GM18873 (cell line): ENCODE measurements around the gene CDC34.

Experiments
- ATAC-seq: cut with Tn5 transposase; IDR thresholded peaks from one replicate; pipeline ENCODE4 v1.9.1; 2021; ENCODE audit warnings: mild to moderate bottlenecking, moderate library complexity, moderate number of reproducible peaks; ENCODE audit not compliant: unreplicated experiment, low FRiP score

CDC34 gene

DNA sequence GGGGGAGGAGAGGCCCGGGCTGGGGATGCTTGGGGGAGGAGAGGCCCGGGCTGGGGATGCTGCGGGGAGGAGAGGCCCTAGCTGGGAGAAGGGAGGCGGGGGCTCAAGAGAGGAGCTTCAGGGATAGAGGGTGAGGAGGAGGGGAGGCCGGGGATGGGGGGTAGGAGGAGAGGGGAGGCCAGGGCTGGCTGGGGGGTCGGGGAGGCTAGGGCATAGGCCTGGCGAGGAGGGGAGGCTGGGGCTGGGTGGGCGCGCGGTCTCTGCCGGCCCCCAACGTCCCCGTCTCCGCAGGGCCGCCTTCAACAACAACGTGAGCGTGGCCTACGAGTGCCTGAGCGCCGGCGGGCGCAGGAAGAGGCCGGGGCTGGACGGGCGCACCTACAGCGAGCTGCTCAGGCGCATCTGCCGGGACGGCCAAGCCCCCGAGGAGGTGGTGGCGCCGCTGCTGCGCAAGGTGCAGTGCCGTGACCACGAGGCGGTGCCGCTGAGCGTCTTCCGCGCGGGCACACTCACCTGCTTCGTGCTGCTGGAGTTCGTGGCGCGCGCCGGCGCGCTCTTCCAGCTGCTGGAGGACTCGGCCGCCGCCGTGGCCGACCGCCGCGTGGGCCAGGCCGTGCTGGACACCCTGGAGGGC is 12.8 kb upstream of the CDC34 start:
- ATAC-seq: no peak

DNA sequence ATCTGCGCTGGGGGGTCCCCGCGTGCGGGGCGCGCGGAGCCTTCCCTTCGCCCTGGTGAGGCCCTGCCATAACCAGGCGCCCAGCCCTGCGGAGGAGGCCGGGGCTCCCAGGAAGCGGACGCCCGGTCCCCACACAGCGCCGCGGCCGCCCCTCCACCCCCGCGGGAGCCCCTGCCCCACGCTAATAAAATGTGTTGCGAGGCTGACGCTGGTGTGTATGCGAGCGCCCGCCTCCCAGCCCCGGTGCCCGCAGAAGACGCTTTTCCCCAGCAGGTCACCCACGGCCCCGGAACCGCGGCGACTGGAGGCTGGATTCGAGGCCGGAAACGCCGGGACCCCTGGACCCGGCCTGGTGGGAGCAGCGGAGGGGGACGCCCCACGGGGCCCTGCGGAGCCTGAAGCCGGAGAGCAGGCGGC is 12.1 kb upstream of the CDC34 start:
- ATAC-seq: no peak

DNA sequence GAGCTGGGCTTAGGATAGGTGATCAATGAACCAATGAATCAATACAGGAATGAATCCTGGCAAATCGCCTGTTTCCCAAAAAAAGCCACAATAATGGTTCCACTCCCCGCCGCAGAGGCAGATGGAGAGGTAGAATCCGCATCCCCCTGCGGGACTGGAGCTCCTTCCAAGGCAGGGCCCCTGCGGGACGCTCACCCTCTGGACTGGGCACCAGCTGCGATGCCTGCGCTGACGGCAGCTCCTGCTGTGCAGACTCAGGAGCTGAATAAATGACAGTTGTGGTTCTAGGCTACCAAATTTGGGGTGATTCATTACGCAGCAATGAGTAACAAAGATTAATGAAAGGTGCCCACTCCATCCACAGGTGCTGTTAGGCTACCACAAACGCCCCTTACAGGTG is 8.8 kb upstream of the CDC34 start:
- no peak for ATAC-seq

DNA sequence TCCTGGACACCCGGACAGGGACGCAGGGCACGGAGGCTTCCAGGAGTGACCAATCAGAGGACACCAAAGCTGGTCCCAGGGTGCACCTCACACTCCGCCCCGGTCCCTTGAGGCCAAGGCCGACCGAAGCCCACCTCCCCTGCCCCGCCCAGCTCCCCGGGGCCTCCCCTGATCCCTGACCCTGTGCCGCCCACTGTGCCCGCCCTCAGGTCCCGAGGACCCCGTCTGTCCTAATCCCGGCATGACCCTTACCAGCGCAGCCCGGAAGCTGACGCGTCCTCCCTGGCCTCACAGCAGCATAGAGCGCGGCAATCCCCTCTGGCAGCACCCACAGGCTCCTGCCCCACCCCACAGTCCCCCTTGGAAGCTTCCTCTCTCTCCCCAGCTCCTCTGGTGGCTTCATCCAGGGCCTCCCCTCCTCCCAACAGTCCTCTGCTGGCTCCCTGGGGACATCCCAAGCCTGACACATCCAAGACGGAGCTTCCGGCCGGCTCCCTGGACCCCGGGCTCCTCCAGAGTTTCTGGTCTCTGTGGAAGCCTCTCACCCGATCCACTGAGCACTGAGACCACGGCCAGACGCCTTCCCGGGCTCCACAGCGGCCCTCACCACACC is 7.4 kb upstream of the CDC34 start:
- ATAC-seq: no peak

DNA sequence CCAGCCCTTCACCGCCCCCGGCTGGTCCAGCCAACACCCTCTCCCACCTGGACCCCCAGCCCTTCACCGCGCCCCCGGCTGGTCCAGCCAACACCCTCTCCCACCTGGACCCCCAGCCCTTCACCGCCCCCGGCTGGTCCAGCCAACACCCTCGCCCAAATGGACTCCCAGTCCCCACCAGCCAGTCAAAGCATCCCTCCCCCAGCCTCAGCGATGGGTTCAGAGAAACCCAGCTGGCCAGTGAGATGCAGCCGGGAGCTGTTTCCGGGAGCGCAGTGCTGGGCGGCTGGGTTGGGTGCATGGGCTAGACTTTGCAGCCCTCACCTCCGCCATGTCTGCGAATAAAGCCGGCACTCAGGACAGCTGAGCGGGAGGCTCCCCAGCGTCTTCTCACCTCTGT is 6.5 kb upstream of the CDC34 start:
- no peak for ATAC-seq

DNA sequence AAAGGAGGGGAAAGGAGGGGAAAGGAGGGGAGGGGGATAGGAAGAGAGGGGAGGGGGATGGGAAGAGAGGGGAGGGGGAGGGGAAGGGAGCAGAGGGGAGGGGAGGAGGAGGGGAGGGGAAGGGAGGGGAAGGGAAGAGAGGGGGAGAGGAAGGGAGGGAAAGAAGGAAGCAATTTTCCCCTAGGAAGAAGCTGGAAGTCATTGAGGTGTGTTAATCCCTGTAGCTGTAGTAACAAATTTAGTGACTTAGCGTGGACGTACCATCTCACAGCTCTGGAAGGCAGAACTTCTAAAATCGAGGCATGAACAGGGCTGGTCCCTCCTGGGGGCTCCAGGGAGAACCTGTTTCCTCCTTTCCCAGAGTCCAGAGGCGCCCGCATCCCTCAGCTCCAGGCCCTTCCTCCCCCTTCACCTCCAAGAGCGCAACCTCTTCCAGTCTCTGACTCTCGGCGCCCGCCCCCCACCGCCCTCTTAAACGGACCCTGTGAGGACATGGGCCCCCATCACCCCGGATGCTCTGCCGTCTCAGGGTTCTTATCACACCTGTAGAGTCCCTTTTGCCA is 5.6 kb upstream of the CDC34 start:
- ATAC-seq: no peak

DNA sequence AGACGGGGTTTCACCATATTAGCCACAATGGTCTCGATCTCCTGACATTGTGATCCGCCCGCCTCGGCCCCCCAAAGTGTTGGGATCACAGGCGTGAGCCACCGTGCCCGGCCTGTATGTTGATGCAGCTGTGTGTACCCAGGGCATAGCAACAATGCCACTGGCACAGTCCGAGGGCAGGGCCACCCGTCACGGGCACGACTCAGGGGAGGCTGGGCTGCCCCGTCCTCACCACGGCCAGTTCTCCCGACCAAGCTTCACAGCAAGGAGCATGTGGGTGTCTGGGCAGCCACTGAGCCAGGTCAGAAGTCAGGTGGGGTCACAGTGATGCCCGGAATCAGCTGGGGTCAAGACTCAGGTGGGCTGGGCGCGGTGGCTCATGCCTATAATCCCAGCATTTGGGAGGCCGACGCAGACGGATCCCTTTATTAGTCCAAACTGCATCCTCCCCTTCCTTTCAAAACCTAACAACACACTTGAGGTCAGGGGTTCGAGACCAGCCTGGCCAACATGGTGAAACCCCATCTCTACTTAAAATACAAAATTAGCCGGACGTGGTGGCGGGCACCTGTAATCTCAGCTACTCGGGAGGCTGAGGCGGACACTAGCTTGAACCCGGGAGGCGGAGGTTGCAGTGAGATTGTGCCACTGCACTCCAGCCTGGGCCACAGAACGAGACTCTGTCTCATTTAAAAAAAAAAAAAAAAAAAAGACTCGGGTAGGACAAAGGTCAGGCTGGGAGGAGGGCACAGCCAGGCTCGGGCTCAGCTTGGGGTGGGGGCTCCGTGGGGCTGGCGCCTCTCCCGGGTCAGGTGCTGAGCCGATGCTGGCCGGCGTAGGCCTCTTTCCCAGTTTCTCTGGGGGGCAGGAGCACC is 1.2 kb upstream of the CDC34 start:
- ATAC-seq: no peak

DNA sequence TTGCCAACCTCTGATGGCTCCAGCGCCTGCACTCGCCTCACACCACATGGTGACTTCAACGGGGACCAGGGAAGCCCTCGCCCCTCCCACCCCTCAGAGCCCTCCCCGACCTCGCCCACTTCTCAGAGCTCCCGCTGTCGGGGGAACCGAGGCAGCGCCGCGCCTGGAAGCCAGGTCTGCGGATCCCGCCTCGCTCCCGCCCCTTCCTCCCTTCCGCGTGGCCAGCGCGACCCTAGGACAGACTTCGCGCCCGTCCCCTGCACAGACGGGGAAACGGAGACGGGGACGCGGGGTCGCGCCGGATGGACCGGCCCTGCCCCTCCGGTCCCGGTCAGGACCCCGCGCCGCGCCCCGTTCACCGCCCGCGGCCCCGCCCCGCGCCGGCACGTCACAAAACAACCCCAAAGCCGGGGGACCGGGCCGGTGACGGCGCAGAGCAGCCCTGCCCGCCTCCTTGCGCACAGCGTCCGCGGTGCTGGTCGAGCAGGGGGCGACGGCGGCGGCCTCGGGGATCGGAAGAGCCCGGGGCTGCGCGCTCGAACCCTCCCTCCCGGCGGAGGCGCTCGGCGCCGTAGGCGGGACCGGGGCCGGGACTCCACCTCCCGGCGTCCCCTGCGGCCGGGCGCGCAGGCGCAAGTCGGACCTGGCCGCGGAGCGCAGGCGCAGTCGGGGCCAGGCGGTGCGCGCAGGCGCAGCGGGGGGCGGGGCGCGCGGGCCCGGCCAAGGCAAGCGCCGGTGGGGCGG is 379 bp upstream of the CDC34 start:
- peak; percentile 36 for ATAC-seq

DNA sequence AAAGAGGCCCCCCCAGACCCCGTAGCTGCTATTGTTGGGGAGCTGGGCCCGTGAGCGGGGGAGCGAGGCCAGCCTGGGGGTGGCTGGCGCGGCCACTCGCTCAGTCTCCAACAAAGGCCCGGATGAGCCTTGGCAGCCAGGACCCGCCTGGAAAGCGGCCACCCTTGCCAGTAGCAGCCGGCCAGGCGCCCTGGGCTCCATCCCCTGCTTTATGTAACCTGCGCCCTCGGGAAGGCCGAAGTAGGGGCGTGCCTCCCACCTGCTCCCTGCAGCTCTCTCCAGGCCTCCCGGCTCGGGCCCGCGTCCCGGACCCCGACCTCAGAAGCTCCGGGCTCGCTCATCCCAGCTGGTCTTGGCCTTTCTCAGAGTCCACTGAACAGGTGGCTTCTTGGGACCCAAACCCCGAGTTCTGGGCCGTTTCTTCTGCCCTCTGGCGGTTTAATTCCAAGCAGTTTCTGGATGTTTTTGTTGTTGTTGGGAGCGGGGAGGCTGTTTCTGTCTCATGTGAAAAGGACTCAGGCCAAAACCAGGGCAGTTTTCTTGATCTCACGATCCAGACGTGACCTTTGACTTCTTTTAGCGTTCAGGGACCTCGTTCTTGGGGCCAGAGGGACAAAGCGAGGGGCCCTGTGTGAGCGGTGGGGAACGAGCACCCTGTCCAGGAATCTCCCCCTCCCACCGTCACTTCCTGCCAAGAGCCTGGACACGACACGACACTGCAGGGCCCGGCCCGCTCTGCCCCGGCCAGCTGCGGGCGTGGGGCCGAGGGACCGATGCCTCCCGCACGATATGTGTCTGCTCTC is 1.2 kb downstream of the CDC34 start:
- no peak for ATAC-seq

DNA sequence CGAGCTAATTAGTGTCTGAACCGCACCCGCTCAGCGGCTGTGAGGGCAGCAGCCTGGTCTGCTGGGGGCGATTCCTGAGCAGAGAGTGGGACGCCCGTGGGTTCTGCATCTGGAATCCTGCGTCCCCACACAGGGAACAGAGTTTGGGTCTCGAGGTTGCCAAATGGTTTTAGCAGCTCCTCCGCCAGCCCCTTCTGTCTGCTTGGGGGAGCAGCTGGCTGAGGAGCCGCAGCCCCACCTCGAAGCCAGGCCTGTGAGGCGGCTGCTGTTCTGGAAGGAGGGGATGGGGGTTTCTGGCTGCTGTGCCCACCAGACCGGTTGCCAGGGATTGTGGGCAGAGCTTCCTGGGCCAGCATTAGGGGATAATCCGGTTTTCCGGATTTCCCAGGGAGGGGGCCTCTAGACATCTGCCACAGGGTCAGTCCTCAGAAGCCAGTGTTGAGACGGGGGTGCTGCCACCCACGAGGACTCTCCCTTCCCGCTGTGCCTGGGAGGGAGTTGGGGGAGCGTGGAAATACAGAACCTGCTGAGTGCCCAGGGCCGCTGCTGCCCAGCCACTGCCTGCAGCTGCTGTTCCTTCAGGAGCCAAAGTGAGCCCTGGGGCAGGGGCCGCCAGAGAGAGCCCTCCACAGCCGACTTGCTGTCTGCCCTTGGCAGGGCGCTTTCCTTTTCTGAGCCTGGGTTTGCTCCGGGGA is 2.0 kb downstream of the CDC34 start:
- ATAC-seq: no peak

DNA sequence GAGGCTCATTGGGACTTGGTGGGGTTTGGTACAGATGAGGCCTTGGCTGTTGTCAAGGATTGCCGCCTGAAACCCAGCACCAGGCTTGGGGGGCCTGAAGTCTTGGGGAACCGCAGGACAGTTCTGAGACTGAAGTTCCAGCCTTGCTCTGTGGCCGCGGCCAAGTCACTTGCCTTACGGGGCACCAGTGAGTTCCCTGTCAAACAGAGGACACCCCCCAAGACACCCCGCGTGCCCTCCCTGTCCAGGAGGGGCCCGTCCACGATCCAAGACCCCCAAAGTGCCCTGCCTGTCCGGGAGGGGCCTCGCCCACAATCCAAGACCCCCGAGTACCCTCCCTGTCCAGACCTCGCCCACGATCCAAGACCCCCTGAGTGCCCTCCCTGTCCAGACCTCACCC is 2.5 kb downstream of the CDC34 start:
- no peak for ATAC-seq

DNA sequence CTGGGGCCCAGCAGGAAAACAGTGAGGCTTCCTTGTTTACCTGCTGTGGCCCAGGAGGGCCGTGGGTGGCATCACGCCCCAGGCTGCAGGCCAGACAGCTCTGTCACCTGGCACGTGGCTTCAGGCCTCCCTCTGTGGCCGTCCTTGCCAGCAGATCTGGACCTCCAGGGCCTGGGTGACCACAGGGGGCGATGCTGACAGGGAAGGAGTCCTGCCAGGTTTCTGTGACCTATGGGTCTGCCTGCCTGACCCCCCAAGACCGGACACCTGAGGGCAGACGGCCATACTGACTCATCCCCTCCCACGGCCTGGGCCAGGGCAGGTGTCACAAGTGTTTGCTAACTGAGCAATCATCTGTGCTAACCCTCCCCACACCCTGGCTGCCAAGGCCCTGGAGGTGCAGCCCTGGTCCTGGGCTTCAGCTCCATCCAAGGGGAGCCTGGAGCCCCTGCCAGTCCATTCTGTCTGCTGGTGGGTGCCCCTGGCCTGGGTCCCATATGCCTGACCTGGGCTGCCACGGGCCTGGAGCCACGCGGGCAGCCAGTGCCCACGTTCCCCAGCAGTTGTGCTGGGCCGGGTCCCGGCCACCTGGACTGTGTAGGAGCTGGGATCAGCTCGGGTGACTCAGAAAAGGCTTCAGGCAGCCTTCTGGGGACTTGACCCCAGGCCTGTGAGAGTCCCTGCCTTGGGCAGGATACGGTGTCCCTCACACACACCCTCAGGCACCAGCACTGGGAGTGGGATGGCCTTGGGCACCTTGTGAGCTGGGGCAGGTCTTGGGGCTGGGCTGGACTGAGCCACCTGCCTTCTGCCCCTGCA is 3.7 kb downstream of the CDC34 start:
- ATAC-seq: no peak

DNA sequence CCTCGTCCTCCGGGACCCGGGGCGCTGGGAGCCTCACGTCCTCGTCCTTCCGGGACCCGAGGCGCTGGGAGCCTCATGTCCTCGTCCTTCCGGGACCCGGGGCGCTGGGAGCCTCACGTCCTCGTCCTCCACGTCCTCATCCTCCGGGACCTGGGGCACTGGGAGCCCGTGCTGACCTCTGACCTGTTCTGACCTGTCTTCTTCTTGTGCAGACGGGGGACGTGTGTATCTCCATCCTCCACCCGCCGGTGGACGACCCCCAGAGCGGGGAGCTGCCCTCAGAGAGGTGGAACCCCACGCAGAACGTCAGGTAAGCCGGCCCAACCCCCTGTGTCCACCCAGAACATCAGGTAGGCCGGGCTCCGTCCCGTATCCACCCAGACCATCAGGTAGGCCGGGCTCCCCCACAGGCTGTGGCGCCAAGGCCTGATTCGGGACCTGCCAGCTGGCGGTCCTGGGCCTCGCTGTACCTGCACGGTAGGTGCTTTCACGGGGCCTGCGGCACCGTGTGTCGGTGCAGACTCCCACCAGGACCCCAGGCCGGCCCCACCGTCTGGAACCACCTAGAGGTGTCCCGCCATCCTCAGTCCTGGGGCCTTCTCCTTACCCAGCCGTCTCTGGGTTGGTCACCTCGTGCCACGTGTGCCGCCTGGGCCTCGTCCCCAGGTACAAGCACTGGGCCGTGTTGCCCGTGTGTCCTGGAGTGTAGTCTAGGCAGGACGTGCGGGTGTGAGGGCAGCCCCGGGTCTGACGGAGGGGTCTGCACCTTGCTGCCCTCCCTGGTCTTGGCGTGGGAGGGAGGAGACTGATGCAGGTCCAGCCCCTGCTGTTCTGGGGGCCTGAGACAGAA is 4.7 kb downstream of the CDC34 start:
- no peak for ATAC-seq

DNA sequence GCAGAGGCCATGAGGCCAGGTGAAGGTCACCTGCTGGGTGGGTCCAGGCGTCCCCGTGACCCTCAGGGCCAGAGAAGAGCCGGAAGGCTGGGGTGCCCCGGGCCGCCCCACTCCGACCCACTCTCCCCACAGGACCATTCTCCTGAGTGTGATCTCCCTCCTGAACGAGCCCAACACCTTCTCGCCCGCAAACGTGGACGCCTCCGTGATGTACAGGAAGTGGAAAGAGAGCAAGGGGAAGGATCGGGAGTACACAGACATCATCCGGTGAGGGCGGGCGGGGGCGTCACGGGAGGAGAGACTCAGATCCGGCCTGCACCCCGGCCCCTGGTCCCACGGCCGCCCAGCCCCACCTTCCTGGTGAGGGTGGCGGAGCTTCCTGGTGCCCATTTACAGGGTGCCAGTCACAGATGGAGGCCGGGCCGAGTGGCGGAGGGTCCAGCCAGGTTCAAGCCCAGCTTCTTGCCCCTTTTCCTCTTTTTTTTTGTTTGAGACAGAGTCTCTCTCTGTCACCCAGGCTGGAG is 5.4 kb downstream of the CDC34 start:
- ATAC-seq: no peak

DNA sequence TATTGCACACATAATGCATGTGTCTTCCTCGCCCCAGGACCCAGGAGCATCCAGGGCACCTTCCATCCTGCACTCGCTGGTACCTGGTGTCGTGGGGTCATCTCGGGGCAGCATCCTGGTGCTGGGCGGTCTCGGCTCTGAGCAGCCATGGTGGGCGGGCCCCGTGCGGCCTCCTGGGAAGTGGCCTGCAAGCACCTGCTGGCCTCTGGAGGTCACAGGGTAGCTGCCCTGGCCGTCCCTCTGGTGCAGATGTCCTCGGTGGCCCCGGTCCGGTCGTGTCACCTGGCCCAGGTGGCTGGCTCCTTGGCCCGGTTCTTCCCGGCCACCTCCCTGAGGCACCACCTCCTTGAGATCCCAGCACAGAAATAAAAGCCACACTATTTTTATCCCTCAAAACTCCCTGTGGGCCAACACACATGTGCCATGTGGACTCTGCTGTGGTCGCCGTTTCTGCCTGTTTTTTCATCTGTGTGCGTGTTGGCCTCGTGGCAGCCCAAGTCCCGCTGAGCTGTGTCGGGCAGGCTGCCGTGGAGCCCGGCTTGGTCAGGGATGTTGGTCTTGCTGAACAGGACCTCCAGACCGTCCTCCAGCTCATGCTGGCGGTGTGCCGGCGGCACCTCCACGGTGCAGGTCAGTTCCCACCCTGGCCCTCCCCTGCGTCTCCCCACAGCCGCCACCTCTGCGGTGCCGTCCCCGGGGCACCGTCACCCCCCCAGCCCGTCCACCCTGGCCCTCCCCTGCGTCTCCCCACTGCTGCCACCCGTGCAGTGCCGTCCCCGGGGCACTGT is 7.3 kb downstream of the CDC34 start:
- ATAC-seq: no peak

DNA sequence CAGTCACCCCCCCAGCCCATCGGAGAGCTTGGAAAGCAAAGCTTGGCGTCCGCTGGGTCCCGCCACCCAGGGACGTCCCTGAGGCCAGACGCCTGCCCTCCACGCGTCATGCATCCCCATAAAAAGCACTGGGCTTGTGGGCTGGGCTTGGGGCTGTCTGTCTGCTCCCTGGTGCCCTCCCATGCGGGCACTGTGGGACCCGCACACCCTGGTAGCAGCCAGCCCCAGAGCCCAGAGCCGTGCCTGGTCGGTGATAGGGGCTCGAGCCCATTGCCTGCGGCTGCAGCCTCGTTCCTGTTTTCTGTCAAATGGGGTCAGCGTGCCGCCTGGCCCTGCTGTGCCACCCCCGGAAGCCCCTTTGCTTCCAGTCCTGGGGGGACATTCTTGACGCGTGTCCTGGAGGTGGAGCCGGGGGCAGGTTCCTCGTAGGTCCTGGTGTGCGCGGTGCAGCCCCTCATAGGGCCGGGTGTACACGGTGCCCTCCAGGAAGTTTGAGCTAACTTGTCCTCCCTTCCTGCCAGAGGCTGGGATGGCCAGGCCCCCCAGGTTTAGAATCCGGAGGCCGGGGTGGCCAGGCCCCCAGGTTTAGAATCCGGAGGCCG is 8.0 kb downstream of the CDC34 start:
- ATAC-seq: no peak
